K562 (cell line): ENCODE measurements around the gene USP2.

Source experiments
- CAMTA2 ChIP-seq: fragments of 250-450 bp; sonication (Bioruptor Pico); conservative IDR thresholded peaks from 2 replicates; pipeline ENCODE4 v1.5.1; 2022
- CTBP1 ChIP-seq: fragments of 450-650 bp; IDR thresholded peaks from 2 replicates; pipeline ENCODE4 v1.6.1; 2016; ENCODE audit warnings: borderline replicate concordance
- CTCF ChIP-seq, 3 experiments: IDR thresholded peaks in 2 of 3; conservative IDR thresholded peaks in 1 of 3; 2 replicates each; pipeline ENCODE4 v1.5.1; 2011 to 2012; ENCODE audit warnings: low read length in 3 of 3, mild to moderate bottlenecking in 3 of 3, control low read depth in 2 of 3, improper control_type of control experiment in 1 of 3, inconsistent platforms in 1 of 3, low read depth in 1 of 3, mixed read lengths in 1 of 3, moderate library complexity in 1 of 3; ENCODE audit not compliant: insufficient read depth in 2 of 3
- HINFP ChIP-seq: fragments of 450-650 bp; conservative IDR thresholded peaks from 2 replicates; pipeline ENCODE4 v1.6.1; 2016; ENCODE audit warnings: missing genetic modification characterization, low read depth, mild to moderate bottlenecking, control low read depth, missing compliant biosample characterization
- HNRNPL ChIP-seq: fragments of 200-400 bp; formaldehyde crosslinking; IDR thresholded peaks from 2 replicates; pipeline ENCODE4 v1.6.1; 2017; ENCODE audit warnings: low read depth, mild to moderate bottlenecking, low read length
- MAFK ChIP-seq: IDR thresholded peaks from 2 replicates; pipeline ENCODE4 v1.6.1; 2011; ENCODE audit warnings: low read length, improper control_type of control experiment
- NR3C1 ChIP-seq: sonication (generic); formaldehyde crosslinking; IDR thresholded peaks from 2 replicates; pipeline ENCODE4 v1.8.1; 2022; ENCODE audit warnings: missing genetic modification reagents
- POLR2A ChIP-seq: fragments of 450-650 bp; conservative IDR thresholded peaks from 2 replicates; pipeline ENCODE4 v1.6.1; 2016
- POLR2AphosphoS5 ChIP-seq: IDR thresholded peaks from 2 replicates; pipeline ENCODE4 v1.6.1; 2011; ENCODE audit warnings: mild to moderate bottlenecking, low read depth, low read length, moderate library complexity; ENCODE audit not compliant: control insufficient read depth, insufficient read depth
- SMAD4 ChIP-seq: fragments of 250-450 bp; sonication (Bioruptor Pico); conservative IDR thresholded peaks from 2 replicates; pipeline ENCODE4 v1.8.0; 2021; ENCODE audit warnings: inconsistent platforms, mild to moderate bottlenecking, moderate library complexity
- WHSC1 ChIP-seq: IDR thresholded peaks from one replicate; pipeline ENCODE4 v1.6.1; 2012; ENCODE audit warnings: low read length, control low read depth, inconsistent platforms
- ZNF174 ChIP-seq: fragments of 250-450 bp; sonication (Bioruptor Pico); IDR thresholded peaks from 2 replicates; pipeline ENCODE4 v1.4.0; 2020; ENCODE audit warnings: mild to moderate bottlenecking

GRCh38 chr11:119363081-119363850 lies 18.2 kb downstream of the USP2 start:
- no peak for TF ChIP-seq POLR2A
- no peak for TF ChIP-seq NR3C1 (CRISPR knock-in tag)
- TF ChIP-seq ZNF174 (CRISPR knock-in tag): no peak
- no peak for TF ChIP-seq CTCF (IDR thresholded peaks at IDR 0.05 in 2 of 3, conservative IDR thresholded peaks at IDR 0.05 in 1 of 3; ENCODE audit: insufficient read depth in 2 of 3, low read depth in 1 of 3, low read length in 3 of 3)
- 0 out of 2 replicates have a peak, but pooled peaks have one; percentile 30 for TF ChIP-seq HNRNPL
- no peak for TF ChIP-seq SMAD4 (CRISPR knock-in tag)
- TF ChIP-seq HINFP (tag): no peak
- TF ChIP-seq CAMTA2 (CRISPR knock-in tag): no peak
- no peak for TF ChIP-seq POLR2AphosphoS5
- no peak for TF ChIP-seq MAFK
- TF ChIP-seq WHSC1: no peak
- TF ChIP-seq CTBP1: no peak
